Stomach (tissue), 9 donors: ENCODE data around the gene OPRL1. TPM values are rescaled to one million over a fixed set of nuclear protein-coding genes. Genes with fewer than 3 reads are reported as not detected.

Source experiments
- DNase-seq, 2 donors: peaks; one replicate each; pipeline versions ENCODE4 v3.0.0 to v3.0.0-alpha.2; 2013 to 2019
- H3K27ac ChIP-seq, 5 donors: fragments of 200-600 bp in 4 of 5; sonication (generic) in 4 of 5; one replicate each; pipeline ENCODE4 v1.5.1; 2013 to 2019; ENCODE audit warnings: mild to moderate bottlenecking in 1 of 5, moderate library complexity in 1 of 5
- H3K27me3 ChIP-seq, 3 donors: fragments of 200-600 bp; sonication (generic); one replicate each; pipeline ENCODE4 v1.5.1; 2017 to 2019; ENCODE audit warnings: mixed run types in 1 of 3
- H3K36me3 ChIP-seq, 4 donors: fragments of 200-600 bp; sonication (generic); 1 replicate in 3 of 4; 2 replicates in 1 of 4; pipeline ENCODE4 v1.5.1; 2016 to 2019
- H3K4me1 ChIP-seq, 4 donors: fragments of 200-600 bp; sonication (generic); one replicate each; pipeline ENCODE4 v1.5.1; 2016 to 2019
- H3K4me3 ChIP-seq, 4 donors: fragments of 200-600 bp; sonication (generic) in 3 of 4; one replicate each; pipeline ENCODE4 v1.5.1; 2016 to 2019; ENCODE audit warnings: mild to moderate bottlenecking in 1 of 4
- H3K9me3 ChIP-seq, 4 donors: fragments of 200-600 bp; sonication (generic); one replicate each; pipeline ENCODE4 v1.5.1; 2016 to 2019
- EP300 ChIP-seq: sonication (generic); formaldehyde crosslinking; IDR thresholded peaks from one replicate; pipeline ENCODE4 v1.6.1; 2017; ENCODE audit warnings: antibody characterized with exemption
- POLR2A ChIP-seq, 4 donors: fragments of 450-650 bp; IDR thresholded peaks; one replicate each; pipeline ENCODE4 v1.6.1; 2016; ENCODE audit warnings: antibody characterized with exemption in 4 of 4, control low read depth in 2 of 4, mild to moderate bottlenecking in 1 of 4, moderate library complexity in 1 of 4
- POLR2AphosphoS5 ChIP-seq, 3 donors: sonication (generic); formaldehyde crosslinking; IDR thresholded peaks; one replicate each; pipeline ENCODE4 v1.6.1; 2016; ENCODE audit warnings: antibody characterized with exemption in 3 of 3
- WGBS, 5 donors: extraction: QIAGEN DNeasy Blood & Tissue Kit in 3 of 5; methylation state at CpG; one replicate each; pipeline versions ENCODE4 v1.1.5 to v1.1.7; 2013 to 2018; 5-methylcytosine and 5-hydroxymethylcytosine counted together
- intact Hi-C: fragments of 100-400 bp; cut with DNase I; formaldehyde crosslinking; loops from one replicate; pipeline ENCODE4 v1.15.1; 2023; ENCODE audit warnings: low total_unique reads
- polyA plus RNA-seq, 3 donors: library from polyadenylated mRNA; stranded (reverse); fragments of 200-250 nt; gene quantifications; one replicate each; pipeline ENCODE4 v1.2.3, GENCODE V29; 2013
- total RNA-seq, 5 donors: library from RNA; depleted of rRNA; stranded (reverse); fragments of >200 nt; gene quantifications; one replicate each; pipeline versions ENCODE4 v1.1.0 to v1.2.3, GENCODE V29; 2014 to 2016
- TF ChIP-seq, protein P1 (sequence below), 7 experiments: fragments of 450-650 bp in 4 of 7; fragments of 200-600 bp in 3 of 7; sonication (generic) in 3 of 7; IDR thresholded peaks; one replicate each; pipeline ENCODE4 v1.5.1; 2016 to 2019; ENCODE audit warnings: antibody characterized with exemption in 7 of 7, control low read depth in 2 of 7, mild to moderate bottlenecking in 1 of 7
- donor health status: healthy with polysubstance abuse.
- donor health status: Bipolar disorder and iron deficiency.
- donor health status: healthy.

OPRL1 gene
- total and polyA plus RNA-seq, 8 donors, result 0.18 to 4.7 (median 0.40) TPM; not detected in 4

DNA sequence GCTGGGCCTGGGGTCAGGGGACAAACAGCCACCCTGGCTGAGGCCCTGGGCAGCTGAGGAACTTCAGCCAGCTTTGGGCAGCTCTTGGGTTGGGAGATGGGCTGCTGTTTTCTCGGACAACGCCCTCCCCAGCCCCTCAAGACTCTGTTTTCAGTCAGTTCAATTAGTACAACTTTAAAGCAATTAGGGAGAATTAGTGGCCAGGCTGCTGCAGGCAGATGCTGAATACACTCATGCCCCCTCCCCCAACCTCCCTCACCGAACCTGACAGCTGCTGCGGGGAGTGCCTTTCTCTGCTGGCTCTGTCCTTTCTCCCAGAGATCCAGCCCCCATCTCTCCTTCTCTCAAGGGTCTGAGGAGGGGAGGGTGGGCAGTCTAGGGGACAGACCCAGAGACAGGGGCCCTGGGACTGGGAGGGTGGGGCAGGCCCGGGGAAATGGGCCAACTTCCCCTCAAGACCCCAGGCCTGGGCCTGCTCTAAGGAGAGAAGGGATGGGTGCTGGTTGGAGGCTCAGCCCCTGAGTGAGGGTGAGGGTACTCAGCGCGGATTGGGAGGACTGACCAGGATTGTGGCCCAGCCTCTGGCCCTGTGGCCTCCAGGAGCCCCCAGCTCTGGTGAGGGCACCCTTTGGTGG is 66.5 kb downstream of the OPRL1 start:
- intact Hi-C loops, result no loop called here
- Histone ChIP-seq H3K9me3 (peaks cover 0 to 14% (median 12%) of the 10 kb centered on the region in 4 donors), H3K27ac (no peak overlapping the region), H3K4me1 (no peaks in the 10 kb centered on the region), H3K36me3 (no peaks in the 10 kb centered on the region), H3K27me3 (peaks cover 0 to 45% (median 12%) of the 10 kb centered on the region in 3 donors), H3K4me3 (no peak overlapping the region)
- TF ChIP-seq EP300 (no peak), POLR2AphosphoS5 (IDR thresholded peaks at IDR 0.05) (no peak), POLR2A (IDR thresholded peaks at IDR 0.05) (no peak)
- TF ChIP-seq, protein P1, sequence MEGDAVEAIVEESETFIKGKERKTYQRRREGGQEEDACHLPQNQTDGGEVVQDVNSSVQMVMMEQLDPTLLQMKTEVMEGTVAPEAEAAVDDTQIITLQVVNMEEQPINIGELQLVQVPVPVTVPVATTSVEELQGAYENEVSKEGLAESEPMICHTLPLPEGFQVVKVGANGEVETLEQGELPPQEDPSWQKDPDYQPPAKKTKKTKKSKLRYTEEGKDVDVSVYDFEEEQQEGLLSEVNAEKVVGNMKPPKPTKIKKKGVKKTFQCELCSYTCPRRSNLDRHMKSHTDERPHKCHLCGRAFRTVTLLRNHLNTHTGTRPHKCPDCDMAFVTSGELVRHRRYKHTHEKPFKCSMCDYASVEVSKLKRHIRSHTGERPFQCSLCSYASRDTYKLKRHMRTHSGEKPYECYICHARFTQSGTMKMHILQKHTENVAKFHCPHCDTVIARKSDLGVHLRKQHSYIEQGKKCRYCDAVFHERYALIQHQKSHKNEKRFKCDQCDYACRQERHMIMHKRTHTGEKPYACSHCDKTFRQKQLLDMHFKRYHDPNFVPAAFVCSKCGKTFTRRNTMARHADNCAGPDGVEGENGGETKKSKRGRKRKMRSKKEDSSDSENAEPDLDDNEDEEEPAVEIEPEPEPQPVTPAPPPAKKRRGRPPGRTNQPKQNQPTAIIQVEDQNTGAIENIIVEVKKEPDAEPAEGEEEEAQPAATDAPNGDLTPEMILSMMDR (IDR thresholded peaks at IDR 0.05), result no peak
- DNase-seq, result peak in 1 of 2 donors; percentile 65
- WGBS, 5 donors, result 72 to 82% (median 77%) methylated on average over 7 of the region's 7 CpGs

GRCh38 chr20:64146936-64147477 is 67.1 kb downstream of the OPRL1 start:
- DNase-seq, result no peak
- Histone ChIP-seq H3K9me3 (peaks cover 0 to 14% (median 12%) of the 10 kb centered on the region in 4 donors), H3K27ac (no peak overlapping the region), H3K36me3 (no peaks in the 10 kb centered on the region), H3K27me3 (peaks cover 0 to 40% (median 12%) of the 10 kb centered on the region in 3 donors), H3K4me3 (no peak overlapping the region), H3K4me1 (no peaks in the 10 kb centered on the region)
- WGBS, 5 donors, result 78 to 88% (median 81%) methylated on average over 9 to 12 of the region's 12 CpGs
- TF ChIP-seq POLR2AphosphoS5 (IDR thresholded peaks at IDR 0.05), result no peak
- TF ChIP-seq, protein P1 (IDR thresholded peaks at IDR 0.05), result no peak
- TF ChIP-seq POLR2A (IDR thresholded peaks at IDR 0.05), result no peak
- TF ChIP-seq EP300, result no peak
- intact Hi-C loops, result no loop called here

DNA sequence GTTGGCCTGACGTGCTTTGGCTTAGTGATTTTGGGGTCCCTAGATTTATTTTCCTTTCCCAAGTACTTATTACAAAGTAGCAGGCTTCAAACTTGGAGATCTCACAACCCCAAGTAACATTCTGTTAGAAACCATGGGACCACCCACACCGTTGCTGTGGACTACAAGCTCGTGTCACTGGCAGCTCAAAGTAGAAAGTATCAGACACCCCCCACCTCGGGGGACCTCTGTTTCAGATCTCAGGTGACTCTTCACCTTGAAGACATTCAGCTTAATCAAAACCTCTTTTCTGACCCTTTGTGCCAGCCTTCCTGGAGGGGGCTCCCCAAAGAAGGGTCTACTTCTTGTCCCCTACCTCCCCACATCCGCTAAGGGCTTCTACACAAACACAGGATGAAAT is 68.7 kb downstream of the OPRL1 start:
- Histone ChIP-seq H3K36me3 (no peaks in the 10 kb centered on the region), H3K4me3 (no peak overlapping the region), H3K4me1 (no peaks in the 10 kb centered on the region), H3K9me3 (peaks cover 0 to 14% (median 12%) of the 10 kb centered on the region in 4 donors), H3K27me3 (peaks cover 0 to 32% (median 12%) of the 10 kb centered on the region in 3 donors), H3K27ac (no peak overlapping the region)
- DNase-seq, result no peak
- no peak for TF ChIP-seq POLR2AphosphoS5 (IDR thresholded peaks at IDR 0.05)
- TF ChIP-seq, protein P1 (IDR thresholded peaks at IDR 0.05), result no peak
- no peak for TF ChIP-seq POLR2A (IDR thresholded peaks at IDR 0.05)
- no peak for TF ChIP-seq EP300
- intact Hi-C loops, result no loop called here
- 69 to 78% (median 74%) methylated on average over 5 of the region's 5 CpGs for WGBS, 5 donors

DNA sequence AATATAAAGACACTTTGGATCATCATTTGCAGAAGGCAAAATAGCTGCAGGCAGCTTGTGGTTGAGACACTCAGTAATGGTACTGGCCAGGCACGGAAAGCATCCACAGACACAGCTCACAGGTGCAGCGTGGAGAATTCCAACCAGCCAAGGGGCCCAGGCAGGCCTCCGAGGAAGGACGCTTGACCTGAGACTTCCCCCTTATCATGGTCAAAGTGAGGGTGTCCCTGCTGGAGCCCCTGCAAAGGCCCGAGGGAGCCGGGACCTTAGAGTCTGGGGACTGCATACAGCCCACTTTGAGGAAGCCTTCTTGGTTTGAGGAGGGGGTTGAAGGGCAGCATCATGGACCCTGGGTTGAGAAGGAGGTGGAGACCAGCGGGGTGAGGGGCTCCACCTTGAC is 69.3 kb downstream of the OPRL1 start:
- H3K9me3 ChIP-seq, result peaks cover 0 to 14% (median 12%) of the 10 kb centered on the region in 4 donors
- no peak for DNase-seq
- H3K27me3 ChIP-seq, result peaks cover 0 to 37% (median 12%) of the 10 kb centered on the region in 3 donors
- no peaks in the 10 kb centered on the region for H3K4me1 ChIP-seq
- H3K36me3 ChIP-seq, result no peaks in the 10 kb centered on the region
- intact Hi-C loops, result no loop called here
- 79 to 93% (median 88%) methylated on average over 6 to 7 of the region's 7 CpGs for WGBS, 5 donors
- H3K27ac ChIP-seq, result no peak overlapping the region
- no peak overlapping the region for H3K4me3 ChIP-seq
- TF ChIP-seq EP300 (no peak), POLR2AphosphoS5 (IDR thresholded peaks at IDR 0.05) (no peak), POLR2A (IDR thresholded peaks at IDR 0.05) (no peak)
- TF ChIP-seq, protein P1 (IDR thresholded peaks at IDR 0.05), result no peak
